Measurements from ENCODE around the gene PRKCA.

DNA sequence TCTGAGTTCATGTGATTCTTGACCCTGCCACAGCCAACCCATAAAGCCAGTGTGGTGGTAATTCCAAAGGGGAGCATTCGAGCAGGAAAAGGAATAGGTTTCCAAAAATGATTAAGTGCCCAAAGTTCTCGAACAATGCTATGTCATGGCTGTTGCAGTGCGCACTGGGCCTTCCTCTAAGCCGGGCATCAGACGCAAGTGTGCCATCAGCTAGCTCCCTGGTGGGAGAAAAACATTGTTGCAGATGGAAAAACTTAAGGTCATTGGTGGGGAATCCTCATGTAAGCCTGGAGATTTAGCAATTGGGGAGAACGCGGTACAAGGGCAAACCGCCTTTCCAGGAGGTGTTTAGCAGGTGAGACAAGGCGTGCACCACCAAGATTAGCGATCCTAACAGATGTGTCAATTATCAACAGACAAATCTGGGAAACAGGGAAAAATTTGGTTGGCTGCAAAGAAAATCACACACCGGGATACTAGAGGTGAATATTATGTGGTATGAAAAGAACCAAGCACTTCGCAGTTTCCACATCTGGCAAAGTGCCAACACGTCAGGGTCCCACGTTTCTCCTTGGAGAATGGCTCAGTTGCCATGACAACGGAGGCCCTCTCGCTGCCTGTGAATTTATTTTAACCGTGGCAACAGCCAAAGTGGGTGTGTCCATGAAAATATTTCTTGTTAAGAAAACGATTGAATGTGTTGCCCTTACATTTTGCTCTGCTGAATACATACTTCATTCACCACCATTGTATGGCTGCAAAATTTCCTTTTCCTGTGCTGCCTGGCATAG lies 414.0 kb downstream of the PRKCA start:
- TF ChIP-seq CTCF (IDR thresholded peaks at IDR 0.05; ENCODE audit: low read depth, low read length, missing input control) (no peak), MAX (IDR thresholded peaks at IDR 0.05) (no peak), GABPA (IDR thresholded peaks at IDR 0.05 in 1 of 2, conservative IDR thresholded peaks at IDR 0.05 in 1 of 2) (no peak), NR2F2 (IDR thresholded peaks at IDR 0.05) (no peak), YY1 (IDR thresholded peaks at IDR 0.05) (no peak)

All from liver (tissue), 3 donors.